GM12864 (cell line): ENCODE results near the gene FLT4.

ENCODE experiments used
- DNase-seq: peaks from one replicate; pipeline ENCODE4 v3.0.0-alpha.2; 2011; ENCODE audit warnings: low read depth
- H3K4me3 ChIP-seq: 2 replicates; pipeline ENCODE4 v1.5.1; 2011; ENCODE audit warnings: mild to moderate bottlenecking, low read depth, low read length, control low read depth
- TF ChIP-seq, protein P1 (sequence below): IDR thresholded peaks from 2 replicates; pipeline ENCODE4 v1.5.1; 2011; ENCODE audit warnings: low read depth, mild to moderate bottlenecking, moderate library complexity, low read length, control low read depth, inconsistent platforms; ENCODE audit errors: missing control alignments

Gene FLT4

DNA sequence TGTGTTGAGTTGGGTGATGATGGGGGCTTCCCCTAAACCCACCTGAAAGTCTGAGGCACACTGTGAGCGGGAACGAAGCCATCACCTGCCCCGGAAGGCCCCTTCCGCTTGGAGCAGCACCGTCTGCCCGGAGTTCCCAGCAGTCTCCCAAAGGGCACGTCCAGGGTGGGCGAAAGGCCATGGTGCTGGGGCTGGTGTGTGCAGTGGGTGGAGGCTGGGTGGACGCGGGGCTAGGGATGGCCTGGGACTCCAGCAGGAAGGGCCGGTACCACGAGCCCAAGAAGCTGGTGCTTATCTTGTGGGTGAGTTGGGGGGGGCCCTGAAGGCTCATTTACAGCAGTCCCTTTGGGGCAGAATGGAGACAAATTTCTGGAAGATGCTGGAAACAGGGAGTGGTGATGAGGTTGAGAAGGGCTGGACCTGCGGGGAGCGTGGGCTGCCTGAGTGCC, 4.6 kb downstream of the FLT4 start:
- TF ChIP-seq, protein P1, sequence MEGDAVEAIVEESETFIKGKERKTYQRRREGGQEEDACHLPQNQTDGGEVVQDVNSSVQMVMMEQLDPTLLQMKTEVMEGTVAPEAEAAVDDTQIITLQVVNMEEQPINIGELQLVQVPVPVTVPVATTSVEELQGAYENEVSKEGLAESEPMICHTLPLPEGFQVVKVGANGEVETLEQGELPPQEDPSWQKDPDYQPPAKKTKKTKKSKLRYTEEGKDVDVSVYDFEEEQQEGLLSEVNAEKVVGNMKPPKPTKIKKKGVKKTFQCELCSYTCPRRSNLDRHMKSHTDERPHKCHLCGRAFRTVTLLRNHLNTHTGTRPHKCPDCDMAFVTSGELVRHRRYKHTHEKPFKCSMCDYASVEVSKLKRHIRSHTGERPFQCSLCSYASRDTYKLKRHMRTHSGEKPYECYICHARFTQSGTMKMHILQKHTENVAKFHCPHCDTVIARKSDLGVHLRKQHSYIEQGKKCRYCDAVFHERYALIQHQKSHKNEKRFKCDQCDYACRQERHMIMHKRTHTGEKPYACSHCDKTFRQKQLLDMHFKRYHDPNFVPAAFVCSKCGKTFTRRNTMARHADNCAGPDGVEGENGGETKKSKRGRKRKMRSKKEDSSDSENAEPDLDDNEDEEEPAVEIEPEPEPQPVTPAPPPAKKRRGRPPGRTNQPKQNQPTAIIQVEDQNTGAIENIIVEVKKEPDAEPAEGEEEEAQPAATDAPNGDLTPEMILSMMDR, result no peak
- H3K4me3 ChIP-seq, result no peak overlapping the region
- DNase-seq, result no peak

DNA sequence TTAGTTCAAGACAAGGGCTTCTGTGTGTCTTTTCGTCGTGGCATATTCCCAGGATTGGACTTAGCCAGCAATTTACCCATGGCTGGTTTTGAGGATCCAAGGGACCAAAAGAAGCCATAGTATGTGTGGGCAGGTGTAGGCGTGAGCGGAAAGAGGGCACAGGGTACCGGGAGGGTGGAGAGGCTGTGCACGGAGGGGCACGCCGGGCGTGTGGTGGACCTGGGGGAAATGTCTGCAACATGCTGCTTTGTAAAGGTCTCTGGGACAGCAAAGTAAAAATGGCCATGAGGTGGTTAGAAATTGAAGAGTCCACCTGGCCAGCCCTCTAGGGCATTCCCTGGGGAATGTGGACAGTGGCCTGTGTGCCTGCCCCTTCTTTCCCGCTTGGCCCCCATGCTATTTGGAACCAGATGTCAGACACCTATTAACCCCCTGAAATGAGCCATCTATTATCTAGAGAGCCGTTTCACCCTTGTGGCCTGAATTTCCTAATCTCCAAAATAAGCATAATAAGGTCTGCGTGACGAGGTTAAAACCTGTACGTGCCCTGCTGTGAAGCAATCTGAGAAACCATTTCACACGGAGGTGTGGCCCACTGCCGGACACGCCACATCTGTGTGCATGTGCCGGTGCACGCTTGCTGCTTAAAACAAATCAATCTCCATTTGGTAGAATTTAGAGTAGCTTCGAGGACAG, 5.1 kb downstream of the FLT4 start:
- TF ChIP-seq, protein P1, result no peak
- DNase-seq, result no peak
- H3K4me3 ChIP-seq, result no peak overlapping the region

DNA sequence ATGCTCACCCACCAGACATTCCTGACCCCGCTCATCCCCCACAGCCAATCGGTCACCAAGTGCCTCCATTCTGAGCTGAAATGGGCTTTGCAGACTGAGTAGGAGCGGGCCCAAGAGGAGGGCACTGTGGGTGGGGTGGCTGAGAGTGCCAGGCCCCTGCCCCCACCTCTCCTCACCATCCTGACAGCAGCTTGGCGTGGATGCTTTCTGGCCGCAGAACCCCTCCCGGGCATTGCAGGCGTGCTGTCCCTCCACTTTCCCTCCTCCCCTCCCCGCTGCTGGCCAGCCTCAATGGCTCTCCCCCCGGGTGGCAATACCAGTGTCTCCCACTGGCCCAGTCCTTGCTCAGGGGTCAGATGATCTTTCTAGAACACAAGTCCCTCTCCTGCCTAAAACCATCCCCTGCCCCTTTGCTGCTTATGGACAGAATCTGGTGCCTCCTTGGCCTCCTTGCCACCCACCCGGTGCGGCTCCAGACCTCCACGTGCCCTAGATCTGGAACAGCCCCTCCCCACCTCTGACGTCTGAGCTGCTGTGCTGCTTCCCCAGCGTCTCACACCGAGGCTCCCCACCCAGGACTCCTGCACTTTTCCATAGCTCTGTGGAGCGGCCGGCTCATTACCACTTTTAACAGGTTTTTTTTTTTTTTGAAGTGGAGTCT, 6.1 kb downstream of the FLT4 start:
- H3K4me3 ChIP-seq, result no peak overlapping the region
- no peak for DNase-seq
- TF ChIP-seq, protein P1, result no peak

DNA sequence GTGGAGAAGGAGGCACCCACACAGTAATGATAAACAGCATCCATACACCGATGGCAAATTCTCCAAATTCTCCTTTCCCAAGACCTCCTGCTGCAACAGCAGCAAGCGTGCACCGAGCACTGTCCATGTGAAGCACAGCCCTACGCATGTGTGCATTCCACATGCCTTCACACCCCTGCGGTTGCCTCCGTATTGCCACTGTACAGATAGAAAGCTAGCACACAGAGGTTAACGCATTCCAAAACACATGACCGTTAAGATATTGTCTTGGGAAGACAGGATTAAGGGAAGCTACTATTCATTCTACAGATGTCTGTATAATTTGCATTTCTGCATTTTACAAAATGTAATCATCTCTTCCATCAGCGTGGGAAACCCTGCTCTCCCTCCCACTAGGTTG, 6.6 kb downstream of the FLT4 start:
- TF ChIP-seq, protein P1, result no peak
- no peak overlapping the region for H3K4me3 ChIP-seq
- DNase-seq, result no peak

DNA sequence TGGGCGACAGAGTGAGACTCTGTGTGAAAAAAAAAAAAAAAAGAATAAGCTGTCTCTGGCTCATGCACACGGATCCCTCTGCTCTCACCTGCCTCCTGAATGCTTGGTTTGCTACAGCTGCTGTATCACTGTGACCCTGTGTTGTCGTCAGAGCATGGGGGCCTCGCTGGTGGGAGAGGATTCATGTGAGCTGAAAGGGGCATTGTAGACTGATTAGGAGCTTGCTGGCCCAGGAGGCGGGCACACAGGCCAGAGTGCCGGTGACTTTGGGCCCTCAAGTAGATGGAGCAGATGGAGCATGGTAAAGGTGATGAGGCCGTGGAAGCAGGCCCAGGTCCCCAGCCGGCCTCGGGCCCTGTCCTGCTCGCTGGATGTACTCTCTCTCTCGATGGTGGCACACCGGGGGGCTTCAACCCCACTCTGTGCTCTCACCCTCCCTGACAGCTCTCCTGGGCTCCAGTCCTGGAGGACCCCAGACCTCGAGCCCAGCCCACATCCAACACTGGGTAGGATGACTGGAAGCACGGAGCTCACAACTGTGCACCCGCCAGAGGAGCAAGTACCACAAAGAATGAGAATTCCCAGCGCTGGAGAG, 7.1 kb downstream of the FLT4 start:
- H3K4me3 ChIP-seq, result no peak overlapping the region
- TF ChIP-seq, protein P1, result no peak
- DNase-seq, result no peak

DNA sequence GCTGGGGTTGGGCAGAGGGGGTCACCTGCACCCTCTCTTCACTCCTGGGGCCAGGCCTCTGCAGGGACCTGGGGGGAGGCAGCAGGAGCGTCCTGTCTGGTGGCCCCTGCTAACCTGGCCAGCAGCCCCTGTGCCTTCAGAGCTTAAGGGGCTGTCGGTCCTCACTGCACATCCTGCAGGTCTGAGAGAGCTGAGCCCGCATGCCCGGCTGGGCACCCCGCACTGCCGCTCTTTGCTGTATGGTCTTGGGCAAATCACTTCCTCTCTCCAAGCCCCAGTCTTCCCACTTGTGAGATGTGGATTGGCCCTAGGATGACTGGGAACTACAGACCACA, 7.9 kb downstream of the FLT4 start:
- H3K4me3 ChIP-seq, result no peak overlapping the region
- TF ChIP-seq, protein P1, result no peak
- no peak for DNase-seq
